ENCODE data around the gene VPS13A.

DNA sequence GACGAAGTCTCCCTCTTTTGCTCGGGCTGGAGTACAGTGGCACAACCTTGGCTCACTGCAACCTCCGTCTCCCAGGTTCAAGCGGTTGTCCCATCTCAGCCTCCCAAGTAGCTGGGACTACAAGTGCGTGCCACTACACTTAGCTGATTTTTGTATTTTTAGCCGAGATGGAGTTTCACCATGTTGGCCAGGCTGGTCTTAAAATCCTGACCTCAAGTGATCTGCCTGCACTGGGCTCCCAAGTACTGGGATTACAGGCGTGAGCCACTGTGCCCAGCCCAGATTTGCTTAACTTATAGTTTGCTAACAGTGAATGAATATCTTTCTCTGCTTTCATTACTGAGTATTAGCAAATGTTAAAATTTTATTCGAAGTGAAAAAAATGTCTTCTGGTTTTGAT, 84.3 kb downstream of the VPS13A start:
- TF ChIP-seq CTCF (IDR thresholded peaks at IDR 0.05) (no peak), POLR2A (IDR thresholded peaks at IDR 0.05) (no peak)
